GM19324 (cell line): ENCODE measurements around the gene SORCS1.
A peak's percentile ranks its signal among the peaks of the same experiment; 100 is the strongest.
"Not testable (repeated sequence)": the region's sequence is repeated elsewhere in the genome, so short reads cannot be mapped to it uniquely, and the experiment has no call there.

Experiments used
- ATAC-seq: cut with Tn5 transposase; IDR thresholded peaks from one replicate; pipeline ENCODE4 v1.9.1; 2021; ENCODE audit warnings: mild to moderate bottlenecking, moderate library complexity; ENCODE audit not compliant: unreplicated experiment, low FRiP score

SORCS1 gene

DNA sequence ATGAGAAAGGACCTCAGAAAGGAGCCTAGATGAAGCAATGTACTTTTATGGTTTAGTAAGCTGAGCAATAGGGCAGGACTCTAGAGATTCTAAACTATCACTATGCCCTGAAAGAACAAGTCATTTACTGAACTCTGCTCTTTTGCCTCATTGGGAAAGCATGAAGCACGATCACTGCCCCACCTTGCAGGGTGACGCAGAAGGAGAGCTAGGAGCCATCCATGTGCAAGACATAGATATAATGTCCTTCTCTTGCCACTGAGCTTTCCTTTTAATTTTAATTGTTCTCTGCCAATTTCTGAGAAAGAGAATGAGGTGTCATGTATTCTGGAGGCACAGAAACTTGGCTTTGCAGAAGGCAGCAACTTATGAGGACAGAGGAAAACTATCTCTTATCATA is 108.3 kb downstream of the SORCS1 start:
- ATAC-seq, result no peak

DNA sequence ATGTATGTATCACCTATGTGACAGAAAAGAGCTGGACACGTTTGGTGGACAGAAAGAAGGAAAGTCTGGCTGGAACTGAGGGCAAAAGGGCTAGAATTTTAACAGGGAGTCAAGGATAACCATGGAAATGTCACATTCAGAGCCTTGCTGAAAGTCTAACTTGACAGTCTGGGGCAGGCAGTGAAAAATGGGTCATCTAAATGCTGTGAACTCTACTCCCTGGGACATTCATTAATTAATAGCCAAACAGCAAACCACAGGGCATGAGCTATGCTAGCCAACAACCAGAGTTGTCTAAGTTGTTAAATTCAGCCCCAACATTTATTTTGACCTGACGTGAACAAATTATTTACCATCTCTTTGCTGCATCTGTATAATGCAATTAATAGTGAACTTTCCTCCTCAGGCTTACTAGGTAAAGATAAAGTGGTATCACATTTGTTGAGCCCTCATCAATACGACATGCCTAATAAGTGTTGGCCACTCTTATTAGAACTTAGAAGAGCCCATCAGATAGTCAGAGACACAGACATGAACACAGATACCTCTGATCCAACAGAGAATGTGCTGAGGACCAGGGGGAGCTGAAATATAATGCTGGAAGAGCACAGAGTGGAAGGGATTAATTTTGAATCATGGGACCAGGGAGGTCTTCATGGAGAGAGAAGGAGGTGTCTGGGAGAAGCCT is 109.9 kb downstream of the SORCS1 start:
- ATAC-seq, result peak; percentile 48

DNA sequence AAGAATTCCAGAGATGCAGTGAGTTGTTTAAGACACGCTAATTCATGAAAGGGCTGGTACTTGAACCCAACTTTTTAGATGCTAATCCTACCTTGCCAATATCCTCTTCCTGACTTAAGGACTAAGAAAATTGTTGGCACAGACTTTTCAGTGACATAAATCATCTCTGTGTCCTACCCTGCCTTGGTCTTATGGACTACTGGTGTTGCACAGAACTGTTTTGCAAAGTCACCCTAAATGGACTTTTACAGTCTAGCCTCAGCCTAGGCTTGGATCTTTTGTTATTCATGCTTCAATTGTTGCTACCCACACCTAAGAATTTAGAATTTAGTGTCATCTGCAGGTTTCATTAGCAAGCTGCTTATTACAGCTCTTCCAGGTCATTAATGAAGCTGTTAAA is 112.7 kb downstream of the SORCS1 start:
- ATAC-seq, result no peak

DNA sequence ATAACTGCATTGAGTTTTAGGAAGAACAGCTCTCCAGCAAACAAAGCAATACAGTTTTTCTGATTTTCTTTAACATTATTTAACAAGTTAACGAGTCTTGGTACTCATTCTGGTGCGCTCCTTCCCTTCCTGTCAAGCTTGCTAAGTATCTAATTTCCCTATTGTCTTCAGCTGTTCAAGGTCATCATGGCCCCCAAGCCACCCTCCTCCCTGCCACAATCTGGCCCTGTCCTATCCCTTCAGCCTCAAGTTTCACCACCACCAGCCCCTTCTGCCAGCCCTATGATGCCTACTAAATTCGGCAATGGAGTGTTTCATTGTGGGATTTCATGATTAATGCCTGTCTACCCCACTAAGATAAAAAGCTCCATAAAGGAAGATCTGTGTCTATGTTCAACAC is 121.0 kb downstream of the SORCS1 start:
- ATAC-seq, result no peak

DNA sequence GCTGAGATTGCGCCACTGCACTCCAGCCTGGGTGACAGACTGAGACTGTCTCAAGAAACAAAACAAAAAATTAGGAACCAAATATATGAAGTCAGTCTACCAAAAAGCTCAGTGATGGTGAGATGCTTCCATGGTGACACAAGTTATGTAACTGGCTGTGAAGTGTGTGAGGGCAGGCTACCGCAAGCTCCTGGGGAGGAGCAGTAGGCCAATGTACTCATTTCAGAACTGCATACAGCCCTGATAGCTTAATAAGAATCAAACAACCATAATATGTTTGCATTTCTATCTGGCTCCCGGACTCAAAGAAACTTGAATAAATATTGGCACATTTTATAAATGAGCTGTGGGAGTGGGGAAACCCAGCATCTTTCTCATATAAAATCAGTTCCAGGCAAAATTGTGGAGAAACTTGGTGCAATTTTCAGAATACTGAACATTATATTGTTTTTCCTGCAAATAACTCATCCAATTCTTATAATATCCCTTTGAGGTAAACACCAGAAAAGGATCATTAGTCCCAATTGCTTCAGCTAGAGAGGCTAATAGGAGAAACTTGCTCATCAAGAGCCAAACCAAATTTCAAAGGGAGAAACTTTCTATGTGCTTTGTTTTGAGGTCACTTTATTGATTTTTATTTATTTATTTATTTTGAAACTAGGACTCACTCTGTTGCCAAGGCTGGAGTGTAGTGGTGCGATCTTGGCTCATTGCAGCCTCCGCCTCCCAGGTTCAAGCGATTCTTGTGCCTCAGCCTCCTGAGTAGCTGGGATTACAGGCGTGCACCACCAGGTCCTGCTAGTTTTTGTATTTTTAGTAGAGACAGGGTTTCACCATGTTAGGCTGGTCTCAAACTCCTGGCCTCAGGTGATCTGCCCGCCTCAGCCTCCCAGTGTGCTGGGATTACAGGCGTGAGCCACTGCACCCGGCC is 127.0 kb downstream of the SORCS1 start:
- no peak for ATAC-seq

DNA sequence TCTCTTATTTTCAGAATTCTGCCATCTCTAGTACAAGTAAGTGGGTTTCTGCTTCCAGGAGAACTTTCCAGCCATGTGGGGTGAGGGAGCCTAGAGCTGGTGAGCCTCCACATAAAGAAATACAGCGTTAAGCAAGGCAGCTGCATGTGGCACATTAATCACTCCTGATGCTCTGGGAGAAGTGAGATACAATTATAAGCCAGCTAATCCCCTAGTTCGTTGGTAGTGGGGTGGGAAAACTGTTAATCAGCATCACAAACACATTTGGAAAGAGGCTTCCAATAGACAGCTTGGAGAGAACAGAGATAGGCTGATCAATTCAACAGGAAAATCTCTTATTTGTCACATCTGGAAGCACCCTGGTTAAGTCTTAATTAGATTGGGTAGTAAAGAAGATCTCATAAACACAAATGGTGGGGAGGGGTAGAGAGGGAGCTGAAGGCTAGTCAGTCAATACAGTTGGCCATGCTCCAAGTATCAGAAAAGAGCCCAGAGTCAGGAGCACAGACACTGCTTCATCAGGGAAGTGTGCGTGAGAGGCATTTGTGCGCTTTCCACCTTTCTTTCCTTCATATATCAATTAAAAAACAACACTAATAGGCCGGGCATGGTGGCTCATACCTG is 130.6 kb downstream of the SORCS1 start:
- ATAC-seq, result no peak

DNA sequence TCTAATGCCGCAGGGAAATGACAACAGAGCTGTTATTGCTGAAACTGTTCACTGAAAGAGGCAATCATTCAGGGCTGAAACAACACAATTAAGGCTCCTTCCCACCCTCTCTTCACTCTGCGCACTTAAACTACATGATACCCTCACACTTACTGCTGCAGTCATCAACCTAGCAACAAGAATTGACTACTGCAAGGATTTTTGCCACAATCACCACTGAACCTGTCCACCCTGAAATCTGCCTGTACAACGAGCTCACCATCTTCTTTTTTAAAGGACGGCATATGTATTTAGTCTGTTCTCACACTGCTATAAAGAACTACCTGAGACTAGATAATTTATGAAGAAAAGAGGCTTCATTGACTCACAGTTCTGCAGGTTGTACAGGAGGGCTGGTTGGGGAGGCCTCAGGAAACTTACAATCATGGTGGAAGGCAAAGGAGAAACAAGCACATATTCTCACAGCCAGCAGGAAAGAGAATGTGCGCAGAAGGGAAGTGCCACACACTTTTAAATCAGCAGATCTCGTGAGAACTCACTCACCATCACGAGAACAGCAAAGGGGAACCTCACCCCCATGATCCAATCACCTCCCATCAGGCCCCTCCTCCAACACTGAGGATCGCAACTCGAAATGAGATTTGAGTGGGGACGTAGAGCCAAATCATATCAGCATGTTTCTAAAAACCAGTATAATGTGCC is 131.7 kb downstream of the SORCS1 start:
- ATAC-seq, result no peak

DNA sequence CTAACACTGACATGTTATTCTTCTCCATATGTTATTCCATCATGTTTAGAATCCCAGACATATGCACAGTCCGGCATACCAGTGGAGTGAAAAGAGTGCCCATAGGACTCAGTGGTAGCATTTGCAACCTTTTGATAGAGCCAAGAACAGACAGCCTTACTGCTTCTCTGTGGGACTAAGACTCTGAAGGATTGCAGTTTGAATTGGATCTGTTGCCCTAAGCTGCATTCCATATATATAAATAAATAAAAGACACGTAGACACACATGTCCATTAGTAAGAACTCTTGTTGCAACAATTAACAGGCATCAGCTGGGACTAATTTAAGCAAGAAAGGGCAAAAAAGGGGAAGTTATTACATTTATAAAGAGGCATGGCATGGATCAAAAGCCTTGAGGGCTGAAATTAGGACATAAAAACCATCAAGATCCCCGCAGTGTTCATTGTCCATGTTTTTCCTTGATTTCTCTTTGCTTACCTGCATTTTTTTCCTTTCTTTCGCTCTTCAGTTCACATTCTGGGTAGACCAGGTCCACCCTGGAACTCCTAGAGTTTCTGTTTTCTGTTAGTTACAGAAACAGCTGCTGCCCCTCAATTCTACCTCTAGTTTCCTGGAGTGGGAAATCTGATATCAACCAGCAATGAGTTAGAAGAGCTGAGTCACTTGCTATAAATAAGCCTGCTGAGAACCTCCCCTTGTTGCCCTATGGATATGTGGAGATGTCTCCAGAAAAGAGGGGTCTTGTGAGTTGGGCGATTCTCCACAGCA is 132.4 kb downstream of the SORCS1 start:
- no peak for ATAC-seq

DNA sequence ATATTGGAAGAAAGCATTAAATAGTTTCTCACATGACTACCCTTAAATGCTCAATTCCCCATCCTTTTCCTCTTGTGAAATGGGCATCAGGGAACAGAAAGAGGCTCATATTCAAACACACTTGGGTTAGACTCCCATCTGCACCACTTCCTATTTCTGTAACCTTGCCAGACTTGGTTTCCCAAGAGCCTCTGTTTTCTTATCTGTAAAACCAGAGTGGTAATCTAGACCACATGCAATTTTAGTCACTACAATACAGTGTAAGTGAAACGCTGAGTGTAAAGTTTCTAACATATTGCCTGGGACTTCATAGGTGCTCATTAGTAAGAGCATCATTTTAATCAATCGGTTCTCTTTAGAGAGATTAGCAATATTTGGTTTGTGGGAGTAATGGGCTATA is 136.3 kb downstream of the SORCS1 start:
- no peak for ATAC-seq

DNA sequence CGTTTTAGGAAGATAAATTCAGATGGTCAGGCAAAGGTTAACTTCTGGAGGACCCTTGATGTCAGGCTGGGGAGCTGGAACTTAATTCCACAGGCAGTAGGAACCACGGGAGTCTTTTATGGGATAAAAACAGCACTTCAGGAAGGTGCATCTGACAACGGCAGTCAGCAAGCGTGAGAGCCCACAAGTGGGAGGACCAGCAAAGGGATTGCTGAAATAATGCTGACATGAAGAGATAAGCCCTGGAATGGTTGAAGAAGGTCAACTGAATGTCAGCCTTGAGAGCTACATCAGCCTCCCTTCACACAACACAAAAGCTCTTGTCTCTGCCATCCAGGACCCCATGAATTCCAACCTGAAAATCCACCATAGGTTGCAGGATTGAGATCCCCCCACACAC is 138.8 kb downstream of the SORCS1 start:
- ATAC-seq, result no peak

DNA sequence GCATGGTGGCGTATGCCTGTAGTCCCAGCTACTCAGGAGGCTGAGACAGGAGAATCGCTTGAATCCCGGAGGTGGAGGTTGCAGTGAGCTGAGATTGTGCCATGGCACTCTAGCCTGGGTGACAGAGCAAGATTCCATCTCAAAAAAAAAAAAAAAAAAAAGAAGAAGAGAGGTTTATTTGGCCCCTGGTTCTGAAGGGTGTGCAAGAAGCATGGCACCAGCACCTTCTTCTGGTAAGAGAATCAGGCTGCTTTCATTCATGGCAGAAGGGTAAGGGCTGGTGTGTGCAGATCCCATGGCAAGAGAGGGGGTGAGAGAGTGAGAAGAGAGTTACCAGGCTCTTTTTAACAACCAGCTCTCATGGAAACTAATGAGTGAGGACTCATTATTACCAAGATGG is 140.5 kb downstream of the SORCS1 start:
- ATAC-seq, result not testable (repeated sequence)

DNA sequence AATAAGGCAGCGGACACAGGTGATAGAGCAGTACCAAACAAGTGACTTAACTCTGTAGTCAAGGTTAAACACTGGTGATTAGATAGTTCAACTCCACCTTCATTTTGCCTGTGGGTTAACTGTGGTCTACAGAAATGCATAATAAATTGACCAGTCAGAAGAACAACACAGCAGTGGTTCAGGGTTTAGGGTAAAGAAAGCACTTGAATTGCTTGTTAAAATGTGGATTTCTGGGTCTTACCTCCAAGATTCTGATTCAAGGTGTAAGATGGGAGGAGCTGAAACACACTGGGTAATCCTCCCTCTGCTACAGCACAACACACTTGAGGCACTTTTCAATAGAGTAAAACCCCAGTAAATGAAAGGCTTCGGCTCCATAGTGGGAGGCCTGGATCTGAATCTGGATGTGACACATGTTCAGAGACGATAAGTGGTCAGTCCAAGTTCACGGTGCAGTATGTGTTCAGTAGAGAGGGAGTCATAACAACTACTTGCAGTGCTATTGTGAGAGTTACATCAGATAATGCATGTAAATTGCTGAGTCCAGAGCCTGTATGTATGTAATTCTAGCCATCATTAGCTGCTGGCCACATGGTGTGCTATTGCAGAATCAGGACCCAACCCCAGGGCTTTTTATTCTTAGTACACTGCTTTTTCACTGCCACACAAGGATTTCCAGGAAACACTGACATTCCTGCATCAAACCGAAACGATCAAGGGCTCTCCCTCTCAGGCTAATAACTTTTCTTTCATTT is 141.7 kb downstream of the SORCS1 start:
- ATAC-seq, result no peak

DNA sequence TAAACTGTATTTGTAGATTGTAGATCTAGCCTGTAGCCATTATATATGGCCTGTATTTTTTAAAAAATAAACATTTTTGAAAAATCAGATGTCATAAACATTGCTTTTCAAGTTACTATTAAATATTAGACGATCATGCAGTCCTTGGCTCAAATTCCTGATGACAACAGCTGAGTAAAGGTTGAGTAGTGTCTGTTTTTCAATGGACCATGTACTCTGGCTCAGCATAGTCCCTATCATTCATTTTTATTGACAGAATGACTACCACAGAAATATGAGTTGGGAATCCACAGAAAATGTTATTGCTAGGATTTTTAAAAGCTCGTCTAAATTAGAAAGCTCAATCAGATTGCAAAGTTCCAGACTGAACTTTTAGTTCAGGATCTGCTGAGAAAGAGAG is 145.4 kb downstream of the SORCS1 start:
- no peak for ATAC-seq

DNA sequence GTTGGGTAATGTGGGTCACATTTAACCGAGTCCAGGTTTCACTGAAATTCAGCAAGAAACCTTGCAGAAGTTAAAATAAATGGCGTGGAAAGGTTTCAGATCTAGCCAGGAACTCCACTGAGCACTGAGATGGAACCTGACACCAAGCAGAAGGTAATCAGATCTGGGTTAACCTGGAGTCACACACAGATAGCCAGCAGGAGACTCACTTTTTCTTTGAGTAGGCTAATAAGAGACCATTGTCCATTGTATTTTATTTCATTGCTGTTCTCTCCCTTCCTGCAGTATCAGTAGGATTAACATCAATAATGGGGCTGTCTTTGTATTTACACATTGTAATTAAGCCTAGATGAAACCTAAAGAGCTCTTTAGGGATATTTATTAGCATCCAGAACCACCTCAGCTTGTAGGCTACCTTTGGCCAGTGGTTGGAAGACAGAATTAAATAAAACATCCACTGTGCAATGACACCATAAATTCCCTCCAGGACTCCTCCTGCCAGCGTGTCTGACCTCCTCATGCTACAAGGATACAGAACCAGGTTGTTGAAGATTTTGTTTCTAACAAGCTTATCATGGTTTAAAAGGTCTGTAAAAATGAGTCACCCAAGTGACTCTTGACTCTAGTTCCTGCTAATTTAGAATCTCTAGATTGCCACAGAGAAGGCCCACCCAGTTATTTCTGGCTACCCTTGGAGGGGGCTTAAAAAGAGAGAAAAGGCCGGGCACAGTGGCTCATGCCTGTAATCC is 151.1 kb downstream of the SORCS1 start:
- no peak for ATAC-seq

DNA sequence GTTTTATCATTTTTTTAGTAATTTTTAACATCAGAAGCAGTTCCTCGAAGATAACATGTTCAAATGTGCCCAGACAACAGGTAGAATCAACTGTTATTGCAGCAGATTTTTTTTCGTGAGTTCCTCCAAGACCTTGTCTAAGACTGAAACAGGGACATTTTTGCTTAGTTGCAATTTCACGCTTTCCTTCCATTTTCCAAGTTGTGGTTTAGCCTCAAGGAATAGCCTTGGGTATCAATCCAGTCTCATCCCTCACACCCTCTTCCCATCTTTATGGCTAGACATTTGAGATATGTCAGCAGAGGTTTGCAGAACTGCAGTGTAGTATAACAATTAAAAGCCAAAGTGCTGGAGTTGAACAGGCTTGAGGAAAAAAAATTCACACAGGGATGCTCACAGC is 152.5 kb downstream of the SORCS1 start:
- no peak for ATAC-seq

DNA sequence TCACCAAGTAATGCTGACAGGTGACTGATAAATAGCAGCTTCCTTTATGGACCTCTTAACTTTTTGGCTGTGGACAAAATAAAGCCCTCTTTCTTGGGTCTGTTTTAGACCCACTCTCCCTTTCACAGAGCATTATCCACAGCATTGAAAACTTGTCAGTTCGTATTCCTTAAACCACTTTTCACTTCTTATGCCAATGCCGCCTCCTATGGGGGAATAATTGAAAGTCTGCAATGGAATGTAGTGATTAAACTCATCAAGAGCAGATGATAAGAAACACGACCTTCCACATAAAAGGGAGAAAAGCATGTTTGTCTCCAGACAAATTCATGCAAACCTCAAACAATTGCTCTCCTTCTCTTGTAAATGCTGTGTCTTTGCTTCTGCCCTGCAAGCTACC is 153.4 kb downstream of the SORCS1 start:
- ATAC-seq, result no peak

DNA sequence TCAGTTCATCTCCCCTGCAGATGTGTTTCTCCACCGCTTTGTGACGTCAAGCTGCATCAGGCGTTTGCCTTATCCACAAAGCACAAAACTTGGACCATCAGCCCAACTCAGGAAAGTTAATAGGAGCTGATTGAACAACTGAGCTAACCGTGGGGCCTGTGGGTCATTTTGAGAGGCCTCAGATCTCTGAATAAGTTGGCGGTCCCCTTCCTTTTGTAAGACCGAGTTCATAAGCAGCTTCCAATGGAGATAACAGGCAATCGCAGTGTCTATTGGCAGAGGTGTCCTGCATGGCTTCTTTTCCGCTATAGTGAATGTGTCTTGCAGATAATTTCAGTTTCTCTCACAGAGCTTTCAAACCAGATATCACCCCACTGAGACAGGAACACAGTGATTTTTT is 154.0 kb downstream of the SORCS1 start:
- no peak for ATAC-seq

DNA sequence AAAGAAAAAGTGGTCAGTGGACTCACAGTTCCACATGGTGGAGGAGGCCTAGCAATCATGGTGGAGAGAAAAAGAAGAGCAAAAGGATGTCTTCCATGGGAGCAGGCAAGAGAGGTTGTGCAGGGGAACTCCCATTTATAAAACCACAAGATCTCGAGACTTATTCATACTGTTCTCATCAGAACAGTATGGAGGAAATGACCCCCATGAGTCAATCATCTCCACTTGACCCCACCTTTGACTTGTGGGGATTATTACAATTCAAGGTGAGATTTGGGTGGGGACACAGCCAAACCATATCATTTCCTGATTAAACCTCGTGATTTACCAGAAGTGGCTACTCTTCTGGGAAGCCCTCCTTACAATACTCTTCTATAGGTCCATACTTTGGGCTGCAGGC is 160.1 kb downstream of the SORCS1 start:
- ATAC-seq, result no peak

DNA sequence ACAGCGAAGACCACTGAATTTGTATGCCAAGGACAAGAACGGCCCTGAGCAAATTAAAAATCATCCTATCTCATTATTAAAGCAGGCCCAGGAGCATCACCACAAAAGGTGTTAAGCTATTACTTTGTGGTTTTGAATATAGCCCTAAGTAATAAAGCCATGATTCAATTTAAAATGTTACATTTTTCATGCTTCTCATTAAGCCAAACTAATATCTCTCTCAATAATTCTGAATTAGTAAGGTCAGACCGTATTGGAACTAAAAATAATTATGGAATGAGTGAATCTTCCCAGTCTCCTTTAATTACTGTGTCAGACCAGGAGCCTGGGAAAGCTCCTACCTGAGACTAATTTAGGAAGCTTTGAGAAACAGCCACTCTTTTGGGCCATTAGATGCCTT is 162.4 kb downstream of the SORCS1 start:
- ATAC-seq, result no peak
